Suprapubic skin (tissue), 3 donors: Measurements from ENCODE around the gene NUCB2.

Experiments used
- CTCF ChIP-seq, 2 donors: fragments of 200-600 bp in 1 of 2; fragments of 450-650 bp in 1 of 2; sonication (generic) in 1 of 2; IDR thresholded peaks; one replicate each; pipeline ENCODE4 v1.5.1; 2016 to 2019; ENCODE audit warnings: antibody characterized with exemption in 2 of 2, mild to moderate bottlenecking in 1 of 2, moderate library complexity in 1 of 2
- POLR2A ChIP-seq, 2 donors: fragments of 450-650 bp; IDR thresholded peaks; one replicate each; pipeline ENCODE4 v1.6.1; 2017; ENCODE audit warnings: antibody characterized with exemption in 2 of 2, mild to moderate bottlenecking in 2 of 2, moderate library complexity in 2 of 2

DNA sequence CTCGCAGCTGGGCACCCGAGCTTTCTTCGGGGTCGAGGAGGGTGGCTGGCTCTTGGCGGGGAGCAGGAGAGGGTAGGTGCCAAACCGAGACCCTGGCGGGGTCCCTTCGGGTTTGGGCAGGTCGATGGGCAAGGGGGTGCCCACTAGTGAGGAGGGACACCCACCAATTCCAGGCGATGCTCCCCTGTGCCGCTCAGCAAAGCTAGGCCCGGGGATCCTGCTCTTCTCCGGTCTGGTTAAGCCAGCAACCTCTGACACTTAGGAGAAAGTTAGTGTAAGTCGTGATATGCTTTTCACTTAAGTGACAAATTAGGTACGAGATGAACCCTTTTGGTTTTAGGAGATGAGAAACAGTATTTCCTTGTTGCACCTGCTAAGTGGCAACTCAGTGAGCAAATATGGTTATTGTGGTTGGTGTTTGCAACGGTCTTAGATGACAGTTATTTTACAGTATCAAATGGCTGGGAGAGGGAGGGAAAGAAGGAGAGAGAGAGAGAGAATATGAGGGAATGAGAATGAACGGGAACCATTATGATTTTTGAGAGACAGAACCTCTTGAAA is 565 bp downstream of the NUCB2 start:
- no peak for TF ChIP-seq CTCF (IDR thresholded peaks at IDR 0.05)
- TF ChIP-seq POLR2A (IDR thresholded peaks at IDR 0.05): no peak
